Limb (tissue), 2 donors: Measurements from ENCODE around the gene ZC3H12C.
"Not testable (repeated sequence)": the region's sequence is repeated elsewhere in the genome, so short reads cannot be mapped to it uniquely, and the experiment has no call there.

Source experiments
- DNase-seq, 2 donors: peaks; one replicate each; pipeline ENCODE4 v3.0.0-alpha.2; 2016; ENCODE audit errors: extremely low spot score in 2 of 2

The ZC3H12C gene

DNA sequence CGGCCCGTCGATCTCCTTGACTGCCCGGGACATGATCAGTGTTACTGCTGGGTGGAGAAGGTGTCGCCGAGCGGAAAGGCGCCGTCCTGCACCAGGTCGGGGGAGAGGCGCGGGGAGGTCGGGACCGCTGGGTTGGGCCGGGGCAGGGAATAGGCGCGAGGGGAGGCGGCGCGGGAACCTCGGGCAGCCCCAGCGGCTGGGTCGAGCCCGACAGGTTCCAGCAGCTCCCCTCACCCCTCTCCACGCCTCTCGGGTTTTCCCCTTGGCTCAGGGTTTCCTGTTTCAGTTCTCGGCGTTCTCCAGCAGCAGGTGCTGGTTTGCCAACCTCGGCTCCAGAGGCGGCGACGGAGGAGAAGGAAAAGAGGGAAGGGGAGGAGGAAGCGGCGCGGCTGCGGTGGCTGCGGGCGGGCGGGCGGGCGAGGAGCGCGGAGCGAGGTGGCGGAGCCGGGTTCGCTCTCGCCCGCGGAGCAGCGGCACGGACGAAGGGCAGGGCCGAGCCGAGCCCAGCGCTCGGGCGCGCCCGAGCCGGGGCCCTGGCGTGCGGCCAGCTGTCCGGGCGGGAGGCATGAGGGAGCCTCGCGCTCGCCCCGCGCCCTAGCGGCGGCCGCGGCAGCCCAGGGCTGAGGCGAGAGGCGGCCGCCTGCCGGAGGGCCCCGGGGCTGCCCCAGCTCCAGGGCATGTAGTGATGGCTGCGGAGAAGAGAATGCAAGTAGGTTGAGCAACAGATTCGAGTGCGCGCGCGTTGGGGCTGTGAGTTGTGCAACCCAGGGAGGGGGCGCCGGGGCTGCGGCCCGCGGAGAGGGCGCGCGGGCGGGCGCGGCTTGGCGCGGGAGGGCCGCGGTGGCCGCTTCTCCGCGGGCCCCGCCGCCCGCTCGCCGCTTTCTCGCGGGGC is at the start of gene ZC3H12C:
TSS of gene ZC3H12C (plus strand) at position 878 of the 892 bp plus-strand sequence. CDS start 20 bp downstream, outside the sequence.
- peak; percentile 87 to 89 for DNase-seq

DNA sequence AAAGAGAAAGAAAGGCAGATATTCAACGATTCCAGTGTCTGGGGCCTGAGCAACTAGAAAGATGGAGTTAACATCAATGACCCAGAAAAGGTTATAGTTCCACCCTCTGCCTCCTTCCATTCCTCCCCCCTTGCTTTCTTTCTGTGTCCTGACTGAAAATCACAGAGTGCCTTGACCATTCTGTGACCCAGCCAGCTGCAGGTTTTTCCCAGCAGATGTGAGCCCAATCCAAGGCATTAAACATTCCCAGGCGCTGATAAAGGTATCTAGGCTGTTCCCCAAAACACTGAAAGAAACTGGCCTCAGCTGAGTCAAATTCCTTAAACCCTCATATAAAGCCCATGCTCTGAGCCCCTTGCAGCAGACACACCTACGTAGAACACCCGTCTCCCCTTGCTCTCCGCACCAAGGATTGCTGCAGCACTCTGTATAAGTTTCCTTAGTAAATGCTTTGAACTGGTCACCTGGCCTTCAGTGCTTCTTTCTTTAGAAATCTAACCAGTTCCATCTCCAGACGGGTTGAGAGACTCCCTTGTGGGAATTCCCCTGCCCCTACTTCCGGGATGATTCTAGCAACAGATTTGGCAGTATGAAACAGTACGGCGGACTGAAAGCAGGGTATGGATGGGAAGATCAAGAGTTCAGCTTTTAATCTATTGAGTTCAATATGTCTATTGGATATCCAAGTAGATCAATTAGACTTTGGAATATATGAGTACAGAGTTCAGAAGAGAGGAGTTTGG is 48.8 kb upstream of the ZC3H12C start:
- no peak for DNase-seq

GRCh38 chr11:110046775-110047380 is 46.3 kb upstream of the ZC3H12C start:
- DNase-seq = no peak

- no peak for DNase-seq
Observed at GRCh38 chr11:110049501-110050200, 43.5 kb upstream of the ZC3H12C start.

- no peak for DNase-seq
Observed at GRCh38 chr11:110050201-110050506, 43.0 kb upstream of the ZC3H12C start.

GRCh38 chr11:110053848-110054414 is 39.3 kb upstream of the ZC3H12C start:
- DNase-seq = no peak

DNA sequence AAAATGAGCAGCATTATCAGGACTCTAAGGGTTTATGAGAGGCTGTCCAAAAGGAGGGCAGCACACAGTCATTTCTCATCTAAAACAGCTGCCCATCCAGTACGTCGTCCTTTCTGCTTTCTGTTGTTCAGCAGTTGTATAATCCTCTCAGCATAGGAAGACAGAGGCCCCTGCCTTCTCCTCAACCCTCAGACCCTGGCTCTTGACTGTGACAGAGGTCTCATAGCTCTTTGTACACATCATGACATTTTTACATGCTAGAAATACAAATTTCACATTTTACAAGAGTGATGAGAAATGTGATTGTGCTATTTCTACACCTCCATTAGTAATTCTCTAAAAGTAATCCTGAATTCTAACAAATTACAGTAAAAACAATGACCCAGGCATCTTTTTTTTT is 36.2 kb upstream of the ZC3H12C start:
- no peak for DNase-seq

GRCh38 chr11:110059706-110060463 is 33.3 kb upstream of the ZC3H12C start:
- no peak for DNase-seq

GRCh38 chr11:110061296-110061695 is 31.9 kb upstream of the ZC3H12C start:
- DNase-seq = peak in 1 of 2 donors; percentile 50

- no peak for DNase-seq
Observed at GRCh38 chr11:110062247-110062646, 30.9 kb upstream of the ZC3H12C start.

DNA sequence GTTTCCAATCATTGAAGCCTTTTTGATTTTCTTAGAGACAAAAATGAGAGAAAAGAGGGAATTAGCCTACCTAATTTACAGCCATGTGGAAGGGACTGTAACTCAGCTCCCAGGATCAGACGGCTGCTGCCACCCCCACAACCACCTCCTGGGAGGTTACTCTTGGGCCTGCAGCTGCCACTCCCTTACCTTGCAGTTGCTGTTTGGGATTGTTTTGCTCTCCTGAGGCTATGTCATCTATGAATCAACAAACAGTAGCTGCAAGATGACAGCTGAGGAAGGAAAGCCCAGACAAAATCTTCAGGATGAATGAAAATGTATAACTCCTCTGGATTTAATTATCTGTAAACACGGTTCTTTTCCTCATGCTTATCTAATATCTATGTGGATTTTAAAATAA is 28.0 kb upstream of the ZC3H12C start:
- no peak for DNase-seq

DNA sequence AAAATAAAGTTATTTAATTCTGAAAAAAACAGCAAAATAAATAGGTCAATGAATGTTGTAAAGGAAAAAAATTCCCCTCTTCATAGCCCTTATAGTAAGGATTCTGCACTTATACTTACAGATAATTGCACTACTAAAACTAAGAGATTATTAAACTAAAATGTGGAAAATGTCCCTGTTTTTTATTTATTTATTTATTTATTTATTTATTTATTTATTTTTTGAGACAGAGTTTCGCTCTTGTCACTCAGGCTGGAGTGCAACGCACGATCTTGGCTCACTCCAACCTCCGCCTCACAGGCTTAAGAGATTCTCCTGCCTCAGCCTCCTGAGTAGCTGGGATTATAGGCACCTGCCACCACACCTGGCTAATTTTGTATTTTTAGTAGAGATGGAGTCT is 25.2 kb upstream of the ZC3H12C start:
- DNase-seq = not testable (repeated sequence)

DNA sequence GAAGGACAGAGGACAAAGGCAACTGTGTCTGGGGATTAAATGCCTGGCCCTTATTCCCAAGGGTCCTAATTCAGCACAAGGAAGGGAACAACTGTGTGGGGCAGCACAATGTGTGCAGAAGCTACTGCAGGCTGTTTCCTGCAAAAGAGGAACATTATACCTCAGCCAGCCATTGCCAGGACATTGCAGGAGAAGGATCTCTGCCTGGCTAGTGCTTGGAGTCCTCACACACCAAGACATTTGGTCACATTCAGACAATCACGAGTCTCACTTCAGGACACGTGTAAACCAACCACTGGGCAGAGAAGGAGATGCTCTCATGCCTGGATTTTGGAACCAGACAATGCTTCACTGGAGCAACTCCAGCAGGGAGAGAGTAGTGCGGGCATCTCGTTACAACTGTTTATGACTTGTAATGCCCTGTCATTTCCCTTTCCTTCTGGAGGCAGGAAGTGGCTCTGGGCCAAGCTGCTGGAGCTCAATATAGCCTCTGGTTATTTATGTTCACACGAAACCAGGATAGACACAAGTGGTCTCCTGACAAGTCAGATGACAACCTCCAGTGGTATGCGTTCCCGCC is 23.9 kb upstream of the ZC3H12C start:
- DNase-seq = peak; percentile 48 to 54

DNA sequence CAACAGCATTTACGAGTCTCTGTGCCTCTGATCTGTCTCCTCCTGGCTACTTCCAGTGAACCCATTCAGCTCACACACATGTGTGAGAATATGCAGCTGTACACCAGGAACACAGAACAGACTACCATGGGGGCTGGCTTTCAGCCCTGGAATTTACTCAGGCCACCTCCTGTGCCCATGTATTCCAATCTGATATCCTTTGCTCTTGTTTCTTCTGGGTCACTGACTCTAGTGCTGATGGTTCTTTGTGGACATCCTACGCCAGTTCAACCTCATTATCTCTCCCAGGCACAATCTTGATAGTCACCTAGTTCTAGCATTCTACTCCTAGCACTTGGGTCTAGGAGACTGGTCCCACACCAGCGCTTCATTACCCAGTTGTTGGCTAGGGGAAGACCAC is 23.0 kb upstream of the ZC3H12C start:
- no peak for DNase-seq

GRCh38 chr11:110071197-110071596 is 22.0 kb upstream of the ZC3H12C start:
- no peak for DNase-seq

GRCh38 chr11:110072930-110073329 is 20.3 kb upstream of the ZC3H12C start:
- no peak for DNase-seq

DNA sequence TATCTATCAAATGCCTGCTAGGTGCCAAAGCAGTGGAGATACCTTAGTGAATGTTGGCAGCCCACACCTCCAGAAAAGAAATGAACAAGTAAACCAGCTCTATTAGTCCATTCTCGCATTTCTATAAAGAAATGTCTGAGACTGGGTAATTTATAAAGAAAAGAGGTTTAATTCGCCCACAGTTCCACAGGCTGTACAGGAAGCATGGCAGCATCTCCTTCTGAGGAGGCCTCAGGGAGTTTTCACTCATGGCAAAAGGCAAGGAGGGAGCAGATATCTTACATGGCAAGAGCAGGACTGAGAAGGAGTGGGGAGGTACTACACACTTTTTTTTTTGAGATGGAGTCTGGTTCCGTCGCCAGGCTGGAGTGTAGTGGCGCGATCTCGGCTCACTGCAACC is 18.7 kb upstream of the ZC3H12C start:
- DNase-seq = no peak

DNA sequence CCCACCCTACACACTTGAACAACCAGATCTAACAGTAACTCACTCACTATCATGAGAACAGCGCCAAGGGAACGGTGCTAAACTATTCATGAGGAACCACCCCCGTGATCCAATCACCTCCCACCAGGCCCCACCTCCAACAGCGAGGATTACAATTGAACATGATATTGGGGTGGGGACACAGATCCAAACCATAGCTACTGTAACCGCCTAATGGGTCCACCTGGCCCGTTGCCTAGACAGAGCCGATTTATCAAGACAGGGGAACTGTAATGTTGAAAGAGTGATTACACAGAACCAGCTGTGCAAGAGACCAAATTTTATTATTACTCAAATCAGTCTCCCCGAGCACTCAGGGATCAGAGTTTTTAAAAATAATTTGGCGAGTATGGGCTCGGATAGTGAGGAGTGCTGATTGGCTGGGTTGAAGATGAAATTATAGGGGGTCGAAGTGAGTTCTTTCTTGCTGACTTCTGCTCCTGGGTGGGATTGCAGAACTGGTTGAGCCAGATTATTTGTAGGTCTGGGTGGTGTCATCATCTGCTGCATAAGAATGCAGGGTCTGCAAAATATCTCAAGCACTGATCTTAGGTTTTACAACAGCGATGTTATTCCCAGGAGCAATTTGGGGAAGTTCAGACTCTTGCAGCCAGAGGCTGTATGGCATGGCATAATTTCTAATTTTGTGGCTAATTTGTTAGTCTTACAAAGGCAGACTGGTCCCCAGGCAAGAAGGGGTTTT is 17.9 kb upstream of the ZC3H12C start:
- DNase-seq = no peak

DNA sequence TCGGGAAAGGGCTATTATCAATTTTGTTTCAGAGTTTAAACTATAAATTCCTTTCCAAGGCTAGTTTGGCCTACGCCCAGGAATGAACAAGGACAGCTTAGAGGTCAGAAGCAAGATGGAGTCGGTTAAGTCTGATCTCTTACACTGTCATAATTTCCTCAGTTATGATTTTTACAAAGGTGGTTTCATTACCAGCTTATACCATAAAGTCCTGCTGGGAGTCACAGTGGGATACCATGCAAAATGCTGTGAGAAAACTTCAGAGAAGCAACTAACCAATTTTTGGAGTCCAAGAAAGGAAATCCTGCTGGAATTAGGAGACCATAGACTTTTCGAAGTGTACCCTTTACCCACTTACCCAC is 17.4 kb upstream of the ZC3H12C start:
- DNase-seq = no peak
